ENCODE data around the gene ZFP36L1. TPM values are rescaled to one million over a fixed set of nuclear protein-coding genes. Genes with fewer than 3 reads are reported as not detected.

ZFP36L1 gene
- total and polyA plus RNA-seq, 10 donors: 65.7 to 443 (median 305) TPM

- intact Hi-C loops (cut with DNase I; ENCODE audit: low total_unique reads): no loop called here
- Histone ChIP-seq H3K4me3 (no peak overlapping the region), H3K4me1 (peaks cover 0 to 27% (median 9%) of the 10 kb centered on the region in 6 donors), H3K27me3 (replicated peaks in 1 of 7) (peaks cover 0 to 8% (median 0%) of the 10 kb centered on the region in 7 donors), H3K36me3 (no peaks in the 10 kb centered on the region), H3K9me3 (peaks cover 3 to 28% (median 21%) of the 10 kb centered on the region in 8 donors), H3K27ac (no peak overlapping the region)
- no peak for DNase-seq
- 83 to 90% (median 86%) methylated on average over 2 of the region's 2 CpGs for WGBS, 5 donors
- no peak for TF ChIP-seq POLR2A (IDR thresholded peaks at IDR 0.05)
- TF ChIP-seq CTCF (IDR thresholded peaks at IDR 0.05 in 8 of 11, conservative IDR thresholded peaks at IDR 0.05 in 3 of 11): no peak
- no peak for TF ChIP-seq POLR2AphosphoS5 (IDR thresholded peaks at IDR 0.05)
These were observed 47.6 kb upstream of the ZFP36L1 start for GRCh38 chr14:68840454-68840853.

GRCh38 chr14:68836082-68836481 is 43.2 kb upstream of the ZFP36L1 start:
- 46 to 94% (median 84%) methylated on average over 1 of the region's 1 CpG for WGBS, 5 donors

GRCh38 chr14:68834816-68835215 is 41.9 kb upstream of the ZFP36L1 start:
- no peak for DNase-seq
- no peak for TF ChIP-seq POLR2A (IDR thresholded peaks at IDR 0.05)
- TF ChIP-seq CTCF (IDR thresholded peaks at IDR 0.05 in 8 of 11, conservative IDR thresholded peaks at IDR 0.05 in 3 of 11): no peak
- no peak for TF ChIP-seq POLR2AphosphoS5 (IDR thresholded peaks at IDR 0.05)
- no peak overlapping the region for H3K27ac ChIP-seq
- H3K9me3 ChIP-seq: peaks cover 3 to 37% (median 28%) of the 10 kb centered on the region in 8 donors
- H3K4me3 ChIP-seq: no peak overlapping the region
- no peaks in the 10 kb centered on the region for H3K27me3 ChIP-seq (replicated peaks in 1 of 7)
- H3K36me3 ChIP-seq: no peaks in the 10 kb centered on the region
- intact Hi-C loops (cut with DNase I; ENCODE audit: low total_unique reads): loop anchor here (10.0 kb wide), 1 partner anchor 1000 kb away; no protein-coding TSS in a partner anchor
- no peaks in the 10 kb centered on the region for H3K4me1 ChIP-seq
- WGBS, 5 donors: 55 to 74% (median 68%) methylated on average over 6 of the region's 6 CpGs

More at GRCh38 chr14:68836082-68836481, 43.2 kb upstream of the ZFP36L1 start:
- no peak for DNase-seq
- no peak overlapping the region for H3K4me3 ChIP-seq
- TF ChIP-seq POLR2A (IDR thresholded peaks at IDR 0.05) (no peak), POLR2AphosphoS5 (IDR thresholded peaks at IDR 0.05) (no peak), CTCF (IDR thresholded peaks at IDR 0.05 in 8 of 11, conservative IDR thresholded peaks at IDR 0.05 in 3 of 11) (no peak)
- H3K4me1 ChIP-seq: peaks cover 0 to 7% (median 0%) of the 10 kb centered on the region in 6 donors
- H3K9me3 ChIP-seq: peaks cover 3 to 36% (median 27%) of the 10 kb centered on the region in 8 donors
- H3K36me3 ChIP-seq: no peaks in the 10 kb centered on the region
- H3K27me3 ChIP-seq (replicated peaks in 1 of 7): no peaks in the 10 kb centered on the region
- H3K27ac ChIP-seq: no peak overlapping the region
- intact Hi-C loops (cut with DNase I; ENCODE audit: low total_unique reads): loop anchor here (10.0 kb wide), 1 partner anchor 1001 kb away; no protein-coding TSS in a partner anchor

DNA sequence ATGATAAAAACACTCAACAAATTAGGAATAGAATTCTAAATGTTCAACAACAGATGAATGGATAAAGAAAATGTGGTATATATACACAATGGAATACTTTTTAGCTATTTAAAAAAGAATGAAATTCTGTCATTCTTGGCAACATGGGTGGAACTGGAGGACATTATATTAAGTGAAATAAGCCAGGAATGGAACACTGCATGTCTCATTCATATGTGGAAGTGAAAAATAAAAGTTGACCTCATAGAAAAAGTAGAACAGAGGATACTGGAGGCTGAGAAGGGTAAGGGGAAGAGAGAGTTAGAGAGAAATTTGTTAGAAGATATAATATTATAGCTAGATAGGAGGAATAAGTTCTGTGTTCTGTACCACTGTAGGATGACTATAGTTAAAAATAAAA is 35.8 kb upstream of the ZFP36L1 start:
- H3K27ac ChIP-seq: no peak overlapping the region
- intact Hi-C loops (cut with DNase I; ENCODE audit: low total_unique reads): no loop called here
- peaks cover 0 to 8% (median 2%) of the 10 kb centered on the region in 8 donors for H3K9me3 ChIP-seq
- no peaks in the 10 kb centered on the region for H3K27me3 ChIP-seq (replicated peaks in 1 of 7)
- DNase-seq: no peak
- H3K4me1 ChIP-seq: peaks cover 0 to 12% (median 10%) of the 10 kb centered on the region in 6 donors
- H3K36me3 ChIP-seq: no peaks in the 10 kb centered on the region
- H3K4me3 ChIP-seq: no peak overlapping the region
- TF ChIP-seq CTCF (IDR thresholded peaks at IDR 0.05 in 8 of 11, conservative IDR thresholded peaks at IDR 0.05 in 3 of 11) (no peak), POLR2AphosphoS5 (IDR thresholded peaks at IDR 0.05) (no peak), POLR2A (IDR thresholded peaks at IDR 0.05) (no peak)

Measured in spleen (tissue), 11 donors.